HepG2 (cell line): ENCODE measurements around the gene THSD8. TPM values are rescaled to one million over a fixed set of nuclear protein-coding genes. Genes with fewer than 3 reads are reported as not detected.

ENCODE experiments used
- ATF7-NPFF ChIP-seq: sonication (generic); formaldehyde crosslinking; IDR thresholded peaks from 2 replicates; pipeline ENCODE4 v1.8.1; 2023; ENCODE audit warnings: mild to moderate bottlenecking, low read depth, missing genetic modification reagents, moderate library complexity
- GATA4 ChIP-seq: sonication (generic); IDR thresholded peaks from 2 replicates; pipeline ENCODE4 v1.6.1; 2016; ENCODE audit warnings: antibody characterized with exemption, low read depth, borderline replicate concordance
- GTF3A ChIP-seq: sonication (generic); formaldehyde crosslinking; conservative IDR thresholded peaks from 2 replicates; pipeline ENCODE4 v1.4.0; 2020; ENCODE audit warnings: mild to moderate bottlenecking, missing genetic modification reagents
- MED8 ChIP-seq: sonication (generic); formaldehyde crosslinking; IDR thresholded peaks from 2 replicates; pipeline ENCODE4 v1.8.1; 2023; ENCODE audit warnings: mild to moderate bottlenecking, missing genetic modification reagents; ENCODE audit not compliant: insufficient replicate concordance
- NFYC ChIP-seq: IDR thresholded peaks from 2 replicates; pipeline ENCODE4 v1.6.1; 2016; ENCODE audit warnings: missing genetic modification reagents, missing compliant biosample characterization
- NR2F1 ChIP-seq, 2 experiments: fragments of 450-650 bp in 1 of 2; formaldehyde crosslinking in 1 of 2; IDR thresholded peaks; 2 replicates each; pipeline versions ENCODE4 v1.5.0 to v1.6.1; 2016 to 2020; ENCODE audit warnings: mild to moderate bottlenecking in 1 of 2, missing compliant biosample characterization in 1 of 2, missing genetic modification reagents in 1 of 2, moderate library complexity in 1 of 2
- PAF1 ChIP-seq: IDR thresholded peaks from 2 replicates; pipeline ENCODE4 v1.6.1; 2016; ENCODE audit warnings: missing genetic modification reagents, missing compliant biosample characterization
- RELA ChIP-seq: sonication (generic); formaldehyde crosslinking; IDR thresholded peaks from 2 replicates; pipeline ENCODE4 v1.4.0; 2020; ENCODE audit warnings: missing genetic modification reagents
- REPIN1 ChIP-seq: sonication (generic); formaldehyde crosslinking; IDR thresholded peaks from 2 replicates; pipeline ENCODE4 v1.8.0; 2022; ENCODE audit warnings: missing genetic modification reagents, low read depth, mild to moderate bottlenecking, borderline replicate concordance
- TEAD3 ChIP-seq: optimal IDR thresholded peaks from 2 replicates; pipeline ENCODE3; 2016; ENCODE audit warnings: borderline replicate concordance
- TMF1 ChIP-seq: sonication (generic); formaldehyde crosslinking; IDR thresholded peaks from 2 replicates; pipeline ENCODE4 v1.8.1; 2022; ENCODE audit warnings: low read depth, missing genetic modification reagents
- TOPORS ChIP-seq: sonication (generic); formaldehyde crosslinking; IDR thresholded peaks from 2 replicates; pipeline ENCODE4 v1.8.0; 2023; ENCODE audit warnings: mild to moderate bottlenecking, missing genetic modification reagents
- YEATS2 ChIP-seq: sonication (generic); formaldehyde crosslinking; IDR thresholded peaks from 2 replicates; pipeline ENCODE4 v1.4.0; 2020; ENCODE audit warnings: missing genetic modification reagents, borderline replicate concordance
- ZFYVE20 ChIP-seq: sonication (generic); formaldehyde crosslinking; IDR thresholded peaks from 2 replicates; pipeline ENCODE4 v1.8.0; 2023; ENCODE audit warnings: low read depth, mild to moderate bottlenecking, moderate library complexity, missing genetic modification reagents, borderline replicate concordance
- ZNF10 ChIP-seq: sonication (generic); formaldehyde crosslinking; IDR thresholded peaks from 2 replicates; pipeline ENCODE4 v1.4.0; 2020; ENCODE audit warnings: mild to moderate bottlenecking, low read depth, missing genetic modification reagents, borderline replicate concordance
- ZNF562 ChIP-seq: sonication (generic); formaldehyde crosslinking; IDR thresholded peaks from 2 replicates; pipeline ENCODE4 v1.8.0; 2022; ENCODE audit warnings: missing genetic modification reagents, borderline replicate concordance
- polyA plus RNA-seq, 8 experiments: library from polyadenylated mRNA; depleted of rRNA in 3 of 8; stranded (reverse) in 7 of 8; unstranded in 1 of 8; fragments of >200 nt; fragmentation: Illumina TruSeq in 4 of 8; extraction: Trizol in 4 of 8; gene quantifications; 2 replicates each; pipeline versions ENCODE4 v1.2.1 to v1.2.3, GENCODE V29; 2011 to 2016; ENCODE audit warnings: low read depth in 4 of 8, missing spikeins in 1 of 8, mixed read lengths in 1 of 8; ENCODE audit not compliant: insufficient read depth in 1 of 8
- total RNA-seq, 5 experiments: library from RNA; depleted of rRNA; stranded (reverse); fragments of >200 nt; fragmentation: Illumina TruSeq; extraction: Trizol; gene quantifications; 2 replicates each; pipeline ENCODE4 v1.2.3, GENCODE V29; 2016; ENCODE audit warnings: low read depth in 1 of 5
- TF ChIP-seq, protein P1 (sequence below): sonication (generic); formaldehyde crosslinking; conservative IDR thresholded peaks from 2 replicates; pipeline ENCODE4 v1.4.0; 2020; ENCODE audit warnings: missing genetic modification reagents
- TF ChIP-seq, protein P2 (sequence below): sonication (generic); formaldehyde crosslinking; IDR thresholded peaks from 2 replicates; pipeline ENCODE4 v1.5.1; 2020; ENCODE audit warnings: missing genetic modification reagents, mild to moderate bottlenecking, borderline replicate concordance
- TF ChIP-seq, protein P3 (sequence below): fragments of 450-650 bp; IDR thresholded peaks from 2 replicates; pipeline ENCODE4 v1.6.1; 2016
- TF ChIP-seq, protein P4 (sequence below): sonication (generic); formaldehyde crosslinking; IDR thresholded peaks from 2 replicates; pipeline ENCODE4 v1.5.0; 2020; ENCODE audit warnings: mild to moderate bottlenecking, missing genetic modification reagents
- TF ChIP-seq, protein P5 (sequence below): sonication (generic); formaldehyde crosslinking; IDR thresholded peaks from 2 replicates; pipeline ENCODE4 v1.8.1; 2023; ENCODE audit warnings: mild to moderate bottlenecking, missing genetic modification reagents

THSD8 gene
- total and polyA plus RNA-seq, 2 of the 13 experiments (the other 11 are each of a cell fraction or from before 2014, with no cell fraction given), result 4.8 to 14.9 TPM

DNA sequence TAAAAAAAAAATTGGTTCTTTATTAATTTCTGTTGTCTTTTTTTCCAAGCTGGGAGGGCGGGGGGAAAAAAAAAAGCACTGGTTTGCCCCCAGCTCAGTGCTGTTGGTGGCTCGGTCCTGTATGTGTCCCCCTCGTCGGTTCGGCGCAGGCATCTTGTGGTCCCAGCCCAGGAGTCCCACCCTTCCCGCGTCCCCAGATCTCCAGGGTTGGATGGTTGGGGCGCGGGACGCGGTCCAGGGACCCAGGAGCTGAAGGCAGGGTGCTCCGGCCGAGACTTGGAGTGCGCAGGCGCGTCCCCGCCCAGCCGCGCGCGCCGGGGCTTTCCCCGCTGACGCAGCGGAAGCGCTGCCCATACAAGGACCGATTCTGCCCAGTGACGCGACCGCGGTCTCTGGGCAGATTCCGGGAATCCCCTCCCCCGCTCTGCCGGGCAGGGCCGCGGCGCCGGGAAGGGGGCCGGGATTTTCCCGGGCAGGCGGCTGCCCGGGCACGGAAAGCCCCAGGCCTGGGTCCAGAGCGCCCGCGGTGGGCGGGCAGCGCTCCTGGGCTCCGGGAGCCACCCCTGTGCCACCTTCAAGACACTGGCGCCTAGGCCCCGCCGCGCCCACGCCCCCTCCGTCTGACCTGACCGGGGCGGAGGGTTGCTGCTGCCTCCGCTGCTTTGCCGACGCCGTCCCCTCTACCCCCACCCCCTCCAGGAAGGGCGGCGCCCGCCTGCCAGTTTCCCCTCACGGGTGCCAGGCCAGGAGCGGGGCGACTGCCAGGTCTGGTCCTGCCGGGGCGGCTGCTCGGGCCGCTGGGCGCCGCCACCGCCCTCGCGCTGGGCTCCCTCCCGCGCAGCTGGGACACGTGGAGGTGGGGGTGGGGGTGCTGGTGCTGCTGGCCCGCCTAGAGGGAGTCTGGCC lies 8.3 kb upstream of the THSD8 start (continued):
- TF ChIP-seq ATF7-NPFF (CRISPR knock-in tag) (no peak), REPIN1 (no peak), TOPORS (no peak), RELA (CRISPR knock-in tag) (peak; percentile 99), NFYC (no peak), NR2F1 (CRISPR knock-in tag; IDR thresholded peaks at IDR 0.05) (no peak), GTF3A (no peak), YEATS2 (peak; percentile 32; the same call in 1 of the 2 replicates), ZNF10 (no peak), PAF1 (no peak), GATA4 (no peak; the same call in 1 of the 2 replicates), ZNF562 (CRISPR knock-in tag) (no peak), TEAD3 (CRISPR knock-in tag) (peak; percentile 55), TMF1 (CRISPR knock-in tag) (no peak), ZFYVE20 (CRISPR knock-in tag) (no peak), MED8 (CRISPR knock-in tag) (peak; percentile 56)
- TF ChIP-seq, protein P1, sequence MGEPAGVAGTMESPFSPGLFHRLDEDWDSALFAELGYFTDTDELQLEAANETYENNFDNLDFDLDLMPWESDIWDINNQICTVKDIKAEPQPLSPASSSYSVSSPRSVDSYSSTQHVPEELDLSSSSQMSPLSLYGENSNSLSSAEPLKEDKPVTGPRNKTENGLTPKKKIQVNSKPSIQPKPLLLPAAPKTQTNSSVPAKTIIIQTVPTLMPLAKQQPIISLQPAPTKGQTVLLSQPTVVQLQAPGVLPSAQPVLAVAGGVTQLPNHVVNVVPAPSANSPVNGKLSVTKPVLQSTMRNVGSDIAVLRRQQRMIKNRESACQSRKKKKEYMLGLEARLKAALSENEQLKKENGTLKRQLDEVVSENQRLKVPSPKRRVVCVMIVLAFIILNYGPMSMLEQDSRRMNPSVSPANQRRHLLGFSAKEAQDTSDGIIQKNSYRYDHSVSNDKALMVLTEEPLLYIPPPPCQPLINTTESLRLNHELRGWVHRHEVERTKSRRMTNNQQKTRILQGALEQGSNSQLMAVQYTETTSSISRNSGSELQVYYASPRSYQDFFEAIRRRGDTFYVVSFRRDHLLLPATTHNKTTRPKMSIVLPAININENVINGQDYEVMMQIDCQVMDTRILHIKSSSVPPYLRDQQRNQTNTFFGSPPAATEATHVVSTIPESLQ (CRISPR knock-in tag), result no peak
- TF ChIP-seq, protein P2, sequence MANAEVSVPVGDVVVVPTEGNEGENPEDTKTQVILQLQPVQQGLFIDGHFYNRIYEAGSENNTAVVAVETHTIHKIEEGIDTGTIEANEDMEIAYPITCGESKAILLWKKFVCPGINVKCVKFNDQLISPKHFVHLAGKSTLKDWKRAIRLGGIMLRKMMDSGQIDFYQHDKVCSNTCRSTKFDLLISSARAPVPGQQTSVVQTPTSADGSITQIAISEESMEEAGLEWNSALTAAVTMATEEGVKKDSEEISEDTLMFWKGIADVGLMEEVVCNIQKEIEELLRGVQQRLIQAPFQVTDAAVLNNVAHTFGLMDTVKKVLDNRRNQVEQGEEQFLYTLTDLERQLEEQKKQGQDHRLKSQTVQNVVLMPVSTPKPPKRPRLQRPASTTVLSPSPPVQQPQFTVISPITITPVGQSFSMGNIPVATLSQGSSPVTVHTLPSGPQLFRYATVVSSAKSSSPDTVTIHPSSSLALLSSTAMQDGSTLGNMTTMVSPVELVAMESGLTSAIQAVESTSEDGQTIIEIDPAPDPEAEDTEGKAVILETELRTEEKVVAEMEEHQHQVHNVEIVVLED, result peak; percentile 57; the same call in 1 of the 2 replicates
- TF ChIP-seq, protein P3, sequence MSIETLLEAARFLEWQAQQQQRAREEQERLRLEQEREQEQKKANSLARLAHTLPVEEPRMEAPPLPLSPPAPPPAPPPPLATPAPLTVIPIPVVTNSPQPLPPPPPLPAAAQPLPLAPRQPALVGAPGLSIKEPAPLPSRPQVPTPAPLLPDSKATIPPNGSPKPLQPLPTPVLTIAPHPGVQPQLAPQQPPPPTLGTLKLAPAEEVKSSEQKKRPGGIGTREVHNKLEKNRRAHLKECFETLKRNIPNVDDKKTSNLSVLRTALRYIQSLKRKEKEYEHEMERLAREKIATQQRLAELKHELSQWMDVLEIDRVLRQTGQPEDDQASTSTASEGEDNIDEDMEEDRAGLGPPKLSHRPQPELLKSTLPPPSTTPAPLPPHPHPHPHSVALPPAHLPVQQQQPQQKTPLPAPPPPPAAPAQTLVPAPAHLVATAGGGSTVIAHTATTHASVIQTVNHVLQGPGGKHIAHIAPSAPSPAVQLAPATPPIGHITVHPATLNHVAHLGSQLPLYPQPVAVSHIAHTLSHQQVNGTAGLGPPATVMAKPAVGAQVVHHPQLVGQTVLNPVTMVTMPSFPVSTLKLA, result no peak
- TF ChIP-seq, protein P4, sequence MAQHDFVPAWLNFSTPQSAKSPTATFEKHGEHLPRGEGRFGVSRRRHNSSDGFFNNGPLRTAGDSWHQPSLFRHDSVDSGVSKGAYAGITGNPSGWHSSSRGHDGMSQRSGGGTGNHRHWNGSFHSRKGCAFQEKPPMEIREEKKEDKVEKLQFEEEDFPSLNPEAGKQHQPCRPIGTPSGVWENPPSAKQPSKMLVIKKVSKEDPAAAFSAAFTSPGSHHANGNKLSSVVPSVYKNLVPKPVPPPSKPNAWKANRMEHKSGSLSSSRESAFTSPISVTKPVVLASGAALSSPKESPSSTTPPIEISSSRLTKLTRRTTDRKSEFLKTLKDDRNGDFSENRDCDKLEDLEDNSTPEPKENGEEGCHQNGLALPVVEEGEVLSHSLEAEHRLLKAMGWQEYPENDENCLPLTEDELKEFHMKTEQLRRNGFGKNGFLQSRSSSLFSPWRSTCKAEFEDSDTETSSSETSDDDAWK, result no peak
- TF ChIP-seq, protein P5, sequence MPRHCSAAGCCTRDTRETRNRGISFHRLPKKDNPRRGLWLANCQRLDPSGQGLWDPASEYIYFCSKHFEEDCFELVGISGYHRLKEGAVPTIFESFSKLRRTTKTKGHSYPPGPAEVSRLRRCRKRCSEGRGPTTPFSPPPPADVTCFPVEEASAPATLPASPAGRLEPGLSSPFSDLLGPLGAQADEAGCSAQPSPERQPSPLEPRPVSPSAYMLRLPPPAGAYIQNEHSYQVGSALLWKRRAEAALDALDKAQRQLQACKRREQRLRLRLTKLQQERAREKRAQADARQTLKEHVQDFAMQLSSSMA (CRISPR knock-in tag), result 0 out of 2 replicates have a peak, but pooled peaks have one; percentile 58
